HG03469 (cell line): ENCODE data around the gene NPHP4.

Experiments used
- ATAC-seq: cut with Tn5 transposase; IDR thresholded peaks from one replicate; pipeline ENCODE4 v1.9.1; 2021; ENCODE audit warnings: mild to moderate bottlenecking, moderate library complexity, moderate number of reproducible peaks; ENCODE audit not compliant: unreplicated experiment

The NPHP4 gene

DNA sequence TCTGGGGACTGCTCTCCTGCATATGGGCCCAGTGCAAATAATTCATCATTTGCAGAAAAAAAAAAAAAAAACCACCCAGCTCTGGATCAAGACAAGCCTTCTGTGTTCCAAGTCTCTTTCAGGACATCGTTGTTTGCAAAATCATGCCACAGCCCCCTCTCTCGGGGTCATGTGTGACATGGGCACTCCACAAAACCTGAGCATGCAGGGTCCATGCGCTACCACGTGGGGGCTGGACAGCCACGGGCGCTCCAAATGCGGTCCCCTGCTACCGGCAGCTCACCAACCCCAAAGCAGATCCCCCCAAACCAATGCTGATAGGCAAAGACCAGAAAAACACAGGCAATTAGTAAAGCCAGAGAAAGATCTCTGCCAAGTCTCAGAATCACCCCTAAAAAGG, 17.6 kb downstream of the NPHP4 start:
- no peak for ATAC-seq

DNA sequence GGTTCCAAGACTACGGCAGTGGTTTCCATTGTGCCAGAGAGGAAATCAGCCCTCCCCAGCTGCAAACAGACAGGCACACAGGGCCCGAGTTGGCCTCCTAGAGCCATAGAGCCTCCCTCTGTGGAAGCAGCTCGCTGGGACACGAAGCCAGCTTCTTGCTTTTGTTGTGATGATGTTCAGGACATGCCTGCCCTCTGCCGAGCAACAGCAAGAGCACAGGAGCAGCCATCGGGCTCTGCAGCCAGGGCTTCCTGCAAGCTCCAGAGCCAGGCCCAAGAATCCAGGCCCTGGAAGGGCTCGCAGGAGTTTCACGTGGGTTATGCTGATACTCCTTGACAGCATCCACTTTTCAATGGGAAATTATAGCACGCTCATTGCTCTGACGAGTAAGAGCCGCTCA, 18.5 kb downstream of the NPHP4 start:
- no peak for ATAC-seq

DNA sequence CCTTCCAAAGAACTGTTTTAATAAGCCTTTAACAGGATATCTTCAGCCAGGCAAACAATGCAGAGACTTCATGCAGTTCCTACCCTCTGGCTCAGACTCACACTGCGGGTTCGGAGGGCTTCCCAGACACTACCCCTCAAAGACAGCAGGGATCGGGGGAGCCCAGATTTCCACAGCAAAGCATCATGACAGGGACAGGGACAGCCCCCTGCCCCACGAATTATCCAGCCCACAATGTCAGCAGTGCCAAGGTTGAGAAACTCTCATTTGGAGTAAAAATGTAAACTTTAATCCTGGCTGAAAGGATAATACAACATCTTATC, 20.1 kb downstream of the NPHP4 start:
- ATAC-seq = no peak

- no peak for ATAC-seq
Measured at GRCh38 chr1:5971471-5972197, 20.6 kb downstream of the NPHP4 start.

- ATAC-seq = no peak
Measured at GRCh38 chr1:5970610-5971273, 21.5 kb downstream of the NPHP4 start.

DNA sequence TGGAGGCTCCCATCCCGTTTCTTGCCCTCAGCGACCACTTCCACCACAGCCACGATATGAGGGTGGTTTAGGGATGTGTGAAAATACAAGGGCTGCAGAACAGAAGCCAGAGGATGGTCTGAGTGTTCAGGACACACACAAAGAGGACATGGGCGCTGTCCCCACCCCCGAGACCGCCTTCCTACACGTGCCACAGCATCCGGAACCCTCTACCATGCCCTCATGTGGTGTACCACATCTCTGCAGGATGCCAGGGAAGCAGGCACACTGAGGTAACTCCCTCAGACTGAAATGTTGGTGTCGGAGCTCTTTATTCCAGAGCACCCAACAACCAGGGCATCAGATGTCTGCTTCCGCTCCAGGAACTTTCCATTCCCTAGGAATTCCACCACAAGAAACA, 23.1 kb downstream of the NPHP4 start:
- ATAC-seq = no peak

- ATAC-seq = no peak
Measured at GRCh38 chr1:5968161-5968736, 24.0 kb downstream of the NPHP4 start.

GRCh38 chr1:5967351-5968160, 24.7 kb downstream of the NPHP4 start:
- no peak for ATAC-seq

GRCh38 chr1:5966543-5967205, 25.6 kb downstream of the NPHP4 start:
- ATAC-seq = no peak

DNA sequence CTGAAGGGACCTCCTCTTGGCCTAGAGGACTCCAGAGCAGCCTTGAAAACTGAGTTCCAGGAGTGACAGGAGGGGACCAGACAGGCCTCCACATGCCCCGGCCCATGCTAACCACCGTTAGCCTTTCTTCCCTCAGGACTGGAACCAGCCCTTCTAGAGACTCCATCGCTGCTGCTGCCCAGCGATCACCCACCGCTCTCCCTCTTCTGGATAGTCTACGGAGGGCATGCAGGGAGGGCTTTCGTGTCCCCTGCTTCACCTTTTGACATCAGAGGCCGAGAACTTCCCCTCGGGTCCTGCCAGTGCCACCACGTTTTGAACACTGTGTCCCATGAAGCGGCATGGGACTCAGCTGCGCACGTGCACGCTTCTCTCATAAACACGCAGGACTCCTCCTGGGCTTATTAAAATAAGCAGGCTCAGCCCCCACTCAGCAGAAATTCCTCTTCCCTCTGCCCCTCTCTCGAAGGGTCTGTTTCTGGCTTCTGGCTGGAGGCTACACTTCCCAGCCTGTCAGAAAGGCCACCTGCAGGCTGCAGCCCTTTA, 26.6 kb downstream of the NPHP4 start:
- no peak for ATAC-seq

- no peak for ATAC-seq
Measured at GRCh38 chr1:5962265-5963105, 29.7 kb downstream of the NPHP4 start.

- ATAC-seq = no peak
Measured at GRCh38 chr1:5961601-5962000, 30.6 kb downstream of the NPHP4 start.

DNA sequence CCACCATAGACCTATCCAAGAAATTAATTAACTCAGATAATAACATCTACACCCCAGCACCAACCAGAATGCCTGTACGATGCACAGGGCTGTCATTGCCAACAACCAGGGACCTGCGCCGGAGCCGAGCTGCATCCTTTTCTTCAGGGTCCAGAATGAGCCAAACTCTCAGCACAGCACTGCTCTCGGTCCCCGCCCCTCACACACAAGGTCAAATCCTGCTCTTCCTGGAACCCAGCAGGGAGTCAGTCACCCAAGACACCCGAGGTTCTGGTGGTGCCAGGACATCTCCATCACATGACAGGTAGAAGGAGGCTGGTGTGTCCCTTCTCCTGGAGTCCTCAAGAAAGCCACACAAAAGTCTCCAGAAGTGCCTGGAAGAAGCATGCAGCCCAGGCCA, 31.9 kb downstream of the NPHP4 start:
- ATAC-seq = no peak

DNA sequence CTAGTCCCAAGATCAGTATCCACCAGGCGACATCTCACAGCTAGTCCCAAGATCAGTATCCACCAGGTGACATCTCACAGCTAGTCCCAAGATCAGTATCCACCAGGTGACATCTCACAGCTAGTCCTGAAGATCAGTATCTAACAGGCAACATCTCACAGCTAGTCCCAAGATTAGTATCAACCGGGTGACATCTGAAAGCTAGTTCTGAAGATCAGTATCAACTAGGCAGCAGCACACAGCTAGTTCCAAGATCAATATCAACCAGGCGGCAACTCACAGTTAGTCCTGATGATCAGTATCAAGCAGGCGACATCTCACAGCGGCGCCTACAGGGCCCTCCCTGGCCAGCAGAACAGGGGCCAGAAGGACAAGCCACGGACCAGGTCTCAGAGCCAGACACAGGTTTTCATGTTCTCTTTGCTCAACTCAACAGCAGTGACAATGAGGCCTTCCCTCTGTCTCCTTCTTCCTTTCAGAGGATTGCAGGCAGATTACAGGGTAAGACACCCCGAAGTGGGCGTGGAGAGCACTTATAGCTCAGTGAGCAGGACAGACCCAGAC, 32.5 kb downstream of the NPHP4 start:
- no peak for ATAC-seq

DNA sequence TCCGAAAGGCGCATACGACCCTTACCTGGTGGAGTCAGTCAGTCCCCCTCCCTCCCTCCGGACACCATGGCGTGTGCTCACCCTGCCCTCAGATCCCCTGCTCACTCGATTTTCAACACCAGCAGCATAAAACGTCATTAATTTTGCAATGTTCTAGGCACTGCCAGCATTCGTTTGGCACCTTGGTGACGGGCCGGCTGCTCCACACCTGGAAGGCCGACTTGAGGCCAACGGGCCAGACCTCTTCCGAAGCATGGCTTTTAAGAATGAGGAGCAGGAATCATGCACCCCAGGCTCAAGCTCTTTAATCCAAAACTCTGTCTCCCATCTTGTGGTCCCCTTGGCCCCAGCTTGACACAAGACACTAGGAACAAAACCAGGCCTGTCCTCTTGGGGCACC, 33.1 kb downstream of the NPHP4 start:
- ATAC-seq = no peak

DNA sequence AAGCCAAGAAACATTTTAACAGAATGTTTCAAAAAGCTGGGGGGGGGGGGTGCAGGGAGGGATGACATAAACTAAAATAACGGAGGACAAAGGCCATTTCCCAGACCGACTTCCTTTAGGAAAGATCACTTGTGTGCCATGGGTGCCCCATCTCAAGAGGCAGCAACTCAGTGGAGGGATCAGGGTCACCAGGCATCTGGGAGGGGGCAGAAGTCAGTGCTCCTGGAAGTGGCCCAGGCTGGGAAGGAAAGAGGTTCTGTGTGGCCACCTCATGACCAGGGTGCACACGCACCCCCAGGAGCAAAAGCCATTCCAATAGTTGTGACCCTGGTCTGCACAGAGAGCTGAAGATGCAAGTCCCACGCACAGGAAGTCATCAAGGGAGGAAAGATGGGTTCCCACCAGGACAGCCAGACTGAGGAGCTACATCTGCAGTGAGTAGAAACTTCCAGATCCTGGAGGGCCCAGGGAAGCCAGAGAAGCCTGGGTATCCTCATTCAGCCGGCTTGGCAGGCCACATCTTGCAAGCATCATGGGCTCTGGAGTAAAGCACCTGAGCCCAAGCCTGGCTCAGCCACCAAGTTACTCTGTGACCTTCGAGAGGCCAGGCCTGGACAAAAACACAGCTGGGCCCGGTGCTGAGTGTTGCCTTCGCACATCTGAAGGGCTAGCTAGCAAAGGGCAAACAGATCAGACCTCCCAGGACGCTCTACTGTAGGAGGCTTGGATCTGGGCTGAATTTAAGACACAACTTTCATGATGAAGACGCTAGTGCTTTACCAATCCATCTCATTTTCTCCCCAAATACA, 36.0 kb downstream of the NPHP4 start:
- no peak for ATAC-seq

DNA sequence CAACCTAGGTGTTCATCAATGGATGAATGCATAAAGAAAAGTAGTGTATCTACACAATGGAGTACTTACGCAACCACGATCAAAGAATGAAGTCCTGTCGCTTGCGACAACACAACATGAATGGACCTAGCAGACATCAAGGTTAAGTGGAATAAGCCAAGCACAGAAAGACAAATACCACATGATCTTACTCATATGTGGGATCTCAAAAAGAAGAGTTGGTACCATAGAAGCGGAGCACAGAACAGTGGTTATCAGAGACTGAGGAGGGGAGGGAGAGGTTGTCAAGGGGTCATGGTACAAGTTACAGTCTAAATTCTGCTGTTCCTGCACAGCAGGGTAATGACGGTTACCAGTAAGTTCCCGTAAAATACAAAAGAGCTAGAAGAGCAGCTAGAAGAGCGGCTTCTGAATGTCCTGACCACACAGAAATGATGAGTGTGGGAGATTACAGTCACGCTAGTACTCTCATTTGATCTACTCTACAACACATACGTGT, 36.7 kb downstream of the NPHP4 start:
- no peak for ATAC-seq

- no peak for ATAC-seq
Measured at GRCh38 chr1:5954964-5955363, 37.3 kb downstream of the NPHP4 start.

- no peak for ATAC-seq
Measured at GRCh38 chr1:5953386-5953785, 38.8 kb downstream of the NPHP4 start.
